ENCODE data around the gene GUCA1C. TPM values are rescaled to one million over a fixed set of nuclear protein-coding genes. Genes with fewer than 3 reads are reported as not detected.

Gene GUCA1C
- polyA plus RNA-seq, 1 donor (not counting 4 experiments of a cell fraction or from before 2014, with no cell fraction given) = 0.26 TPM

DNA sequence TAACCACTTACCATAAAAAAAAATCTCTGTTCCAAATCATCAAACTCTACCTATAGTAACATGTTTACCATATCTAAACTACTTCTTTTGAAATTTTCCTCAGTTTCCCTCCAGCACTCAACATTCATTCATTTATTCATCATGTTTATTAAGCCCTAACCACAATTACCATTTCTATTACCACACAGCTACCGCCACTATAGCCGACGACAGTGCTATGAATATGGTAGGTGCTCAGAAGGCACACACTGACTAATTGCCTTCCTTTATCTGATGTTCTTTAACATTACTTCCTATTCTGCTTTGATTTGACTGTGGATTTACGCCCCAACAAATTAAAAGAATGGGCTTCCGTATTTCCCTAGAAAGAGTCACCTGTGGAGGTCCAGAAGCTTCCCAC, 43.9 kb downstream of the GUCA1C start:
- H3K4me3 ChIP-seq (ENCODE audit: control insufficient read depth in 2 of 3, extremely low read depth in 1 of 3, insufficient read depth in 2 of 3, low read depth in 1 of 3, low read length in 3 of 3) = no peak overlapping the region
- H3K27me3 ChIP-seq (ENCODE audit: control insufficient read depth, extremely low read depth, insufficient read depth, low read length) = no peaks in the 10 kb centered on the region
- FAIRE-seq = no peak
- no peak overlapping the region for H3K27ac ChIP-seq (ENCODE audit: control insufficient read depth, insufficient read depth, low read length)
- H2AFZ ChIP-seq (ENCODE audit: control insufficient read depth, low read length) = no peak overlapping the region
- DNase-seq (ENCODE audit: low read depth, low spot score) = no peak
- no peaks in the 10 kb centered on the region for H3K9me3 ChIP-seq (ENCODE audit: control insufficient read depth, low read depth, low read length)
- no peaks in the 10 kb centered on the region for H4K20me1 ChIP-seq (ENCODE audit: control insufficient read depth, extremely low read depth, insufficient read depth, low read length)
- H3K36me3 ChIP-seq (ENCODE audit: control insufficient read depth in 2 of 2, extremely low read depth in 1 of 2, insufficient read depth in 2 of 2, low read length in 2 of 2) = no peaks in the 10 kb centered on the region
- H3K79me2 ChIP-seq (ENCODE audit: control insufficient read depth, insufficient read depth, low read length) = no peaks in the 10 kb centered on the region
- H3K4me2 ChIP-seq (ENCODE audit: control insufficient read depth, extremely low read depth, insufficient read depth, low read depth, low read length) = no peak overlapping the region
- dilution Hi-C loops (cut with MboI; ENCODE audit: extremely low pct_ligation_motif_present, low sequenced_read_pairs) = no loop called here
- no peaks in the 10 kb centered on the region for H3K9me1 ChIP-seq (ENCODE audit: control insufficient read depth, extremely low read depth, insufficient read depth, low read length)
- no peaks in the 10 kb centered on the region for H3K4me1 ChIP-seq (ENCODE audit: control insufficient read depth, extremely low read depth, insufficient read depth, low read length)
- no peak overlapping the region for H3K9ac ChIP-seq (ENCODE audit: control insufficient read depth, extremely low read depth, insufficient read depth, low read length)
- TF ChIP-seq EZH2 (IDR thresholded peaks at IDR 0.05; ENCODE audit: low read length) = no peak
- TF ChIP-seq, protein P1, sequence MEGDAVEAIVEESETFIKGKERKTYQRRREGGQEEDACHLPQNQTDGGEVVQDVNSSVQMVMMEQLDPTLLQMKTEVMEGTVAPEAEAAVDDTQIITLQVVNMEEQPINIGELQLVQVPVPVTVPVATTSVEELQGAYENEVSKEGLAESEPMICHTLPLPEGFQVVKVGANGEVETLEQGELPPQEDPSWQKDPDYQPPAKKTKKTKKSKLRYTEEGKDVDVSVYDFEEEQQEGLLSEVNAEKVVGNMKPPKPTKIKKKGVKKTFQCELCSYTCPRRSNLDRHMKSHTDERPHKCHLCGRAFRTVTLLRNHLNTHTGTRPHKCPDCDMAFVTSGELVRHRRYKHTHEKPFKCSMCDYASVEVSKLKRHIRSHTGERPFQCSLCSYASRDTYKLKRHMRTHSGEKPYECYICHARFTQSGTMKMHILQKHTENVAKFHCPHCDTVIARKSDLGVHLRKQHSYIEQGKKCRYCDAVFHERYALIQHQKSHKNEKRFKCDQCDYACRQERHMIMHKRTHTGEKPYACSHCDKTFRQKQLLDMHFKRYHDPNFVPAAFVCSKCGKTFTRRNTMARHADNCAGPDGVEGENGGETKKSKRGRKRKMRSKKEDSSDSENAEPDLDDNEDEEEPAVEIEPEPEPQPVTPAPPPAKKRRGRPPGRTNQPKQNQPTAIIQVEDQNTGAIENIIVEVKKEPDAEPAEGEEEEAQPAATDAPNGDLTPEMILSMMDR (optimal IDR thresholded peaks at IDR 0.05 in 1 of 3, IDR thresholded peaks at IDR 0.05 in 1 of 3, conservative IDR thresholded peaks at IDR 0.05 in 1 of 3; ENCODE audit: extremely low read depth in 1 of 3, insufficient read depth in 2 of 3, low read length in 3 of 3) = no peak

DNA sequence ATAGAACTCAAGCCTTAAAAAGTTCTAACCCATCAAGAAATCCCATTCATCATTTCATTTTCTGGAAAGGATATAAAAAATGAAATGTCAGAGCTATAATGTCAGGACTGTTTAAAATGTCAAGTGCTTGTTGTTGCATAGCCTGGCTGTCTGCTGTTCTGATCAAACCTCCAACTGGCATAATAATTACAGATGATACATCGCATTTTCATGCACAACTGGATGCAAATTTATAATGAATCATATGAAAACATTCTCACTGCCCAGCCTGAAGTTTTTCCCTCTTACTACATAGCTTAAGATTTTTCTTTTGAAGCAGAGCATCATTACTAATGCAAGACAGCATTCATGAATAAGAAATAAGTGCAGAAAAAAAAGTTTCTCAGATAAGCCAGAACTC, 46.5 kb downstream of the GUCA1C start:
- no peaks in the 10 kb centered on the region for H3K9me3 ChIP-seq (ENCODE audit: control insufficient read depth, low read depth, low read length)
- dilution Hi-C loops (cut with MboI; ENCODE audit: extremely low pct_ligation_motif_present, low sequenced_read_pairs) = no loop called here
- no peak overlapping the region for H3K9ac ChIP-seq (ENCODE audit: control insufficient read depth, extremely low read depth, insufficient read depth, low read length)
- FAIRE-seq (no peak), DNase-seq (ENCODE audit: low read depth, low spot score) (no peak)
- H4K20me1 ChIP-seq (ENCODE audit: control insufficient read depth, extremely low read depth, insufficient read depth, low read length) = no peaks in the 10 kb centered on the region
- H3K27ac ChIP-seq (ENCODE audit: control insufficient read depth, insufficient read depth, low read length) = no peak overlapping the region
- no peak overlapping the region for H3K4me2 ChIP-seq (ENCODE audit: control insufficient read depth, extremely low read depth, insufficient read depth, low read depth, low read length)
- no peak overlapping the region for H3K4me3 ChIP-seq (ENCODE audit: control insufficient read depth in 2 of 3, extremely low read depth in 1 of 3, insufficient read depth in 2 of 3, low read depth in 1 of 3, low read length in 3 of 3)
- no peaks in the 10 kb centered on the region for H3K79me2 ChIP-seq (ENCODE audit: control insufficient read depth, insufficient read depth, low read length)
- no peaks in the 10 kb centered on the region for H3K36me3 ChIP-seq (ENCODE audit: control insufficient read depth in 2 of 2, extremely low read depth in 1 of 2, insufficient read depth in 2 of 2, low read length in 2 of 2)
- H3K9me1 ChIP-seq (ENCODE audit: control insufficient read depth, extremely low read depth, insufficient read depth, low read length) = no peaks in the 10 kb centered on the region
- H3K27me3 ChIP-seq (ENCODE audit: control insufficient read depth, extremely low read depth, insufficient read depth, low read length) = no peaks in the 10 kb centered on the region
- TF ChIP-seq, protein P1 (optimal IDR thresholded peaks at IDR 0.05 in 1 of 3, IDR thresholded peaks at IDR 0.05 in 1 of 3, conservative IDR thresholded peaks at IDR 0.05 in 1 of 3; ENCODE audit: extremely low read depth in 1 of 3, insufficient read depth in 2 of 3, low read length in 3 of 3) = no peak
- TF ChIP-seq EZH2 (IDR thresholded peaks at IDR 0.05; ENCODE audit: low read length) = no peak
- H2AFZ ChIP-seq (ENCODE audit: control insufficient read depth, low read length) = no peak overlapping the region
- no peaks in the 10 kb centered on the region for H3K4me1 ChIP-seq (ENCODE audit: control insufficient read depth, extremely low read depth, insufficient read depth, low read length)
